Panc1 (cell line): ENCODE measurements around the gene PTGR1. TPM values are rescaled to one million over a fixed set of nuclear protein-coding genes. Genes with fewer than 3 reads are reported as not detected.
"Not testable (repeated sequence)": the region's sequence is repeated elsewhere in the genome, so short reads cannot be mapped to it uniquely, and the experiment has no call there.

ENCODE experiments used
- ATAC-seq: fragments of 200-7000 bp; cut with Tn5 transposase; 2 replicates; pipeline ENCODE4 v1.9.1; 2020; ENCODE audit warnings: mild to moderate bottlenecking, moderate library complexity
- BruUV-seq: library from RNA; stranded (reverse); fragments of 400-500 nt; replicated peaks from 2 replicates; lab custom pipeline; 2021; lab: Mats Ljungman, UMichigan
- CTCF ChIA-PET: fragments of 300-600 bp; sonication (Branson Sonifier 250); formaldehyde crosslinking; loops from one replicate; lab custom pipeline; 2022; ENCODE audit warnings: antibody characterized with exemption; lab: Charles Lee
- POLR2A ChIA-PET: fragments of 300-600 bp; sonication (Branson Sonifier 250); formaldehyde crosslinking; loops from one replicate; lab custom pipeline; 2022; ENCODE audit warnings: antibody characterized with exemption; lab: Charles Lee
- DNase-seq: peaks from one replicate; pipeline ENCODE4 v3.0.0-alpha.2; 2010; ENCODE audit warnings: low read depth, low spot score
- H3K27ac ChIP-seq: 2 replicates; pipeline ENCODE4 v1.5.1; 2011; ENCODE audit warnings: mild to moderate bottlenecking, low read length, inconsistent platforms
- H3K27me3 ChIP-seq: fragments of 200-500 bp; sonication (Bioruptor generic); 2 replicates; pipeline ENCODE4 v1.6.0; 2014; ENCODE audit warnings: low read length, inconsistent platforms; ENCODE audit not compliant: control insufficient read depth, insufficient read depth
- H3K36me3 ChIP-seq: fragments of 200-500 bp; sonication (Bioruptor generic); 2 replicates; pipeline ENCODE4 v1.5.1; 2014; ENCODE audit warnings: inconsistent platforms, mild to moderate bottlenecking, low read length, moderate library complexity; ENCODE audit not compliant: control insufficient read depth, insufficient read depth
- H3K4me1 ChIP-seq: 2 replicates; pipeline ENCODE4 v1.5.1; 2011; ENCODE audit warnings: inconsistent platforms, mild to moderate bottlenecking, low read length, moderate library complexity; ENCODE audit not compliant: control insufficient read depth, insufficient read depth
- H3K4me3 ChIP-seq, 2 experiments: 2 replicates each; pipeline ENCODE4 v1.5.1; 2011 to 2012; ENCODE audit warnings: low read depth in 2 of 2, low read length in 2 of 2, mild to moderate bottlenecking in 2 of 2, inconsistent platforms in 1 of 2, moderate library complexity in 1 of 2
- H3K9me3 ChIP-seq: fragments of 200-500 bp; sonication (Bioruptor generic); 2 replicates; pipeline ENCODE4 v1.5.1; 2014; ENCODE audit warnings: low read depth, mild to moderate bottlenecking, inconsistent platforms, low read length, moderate library complexity; ENCODE audit not compliant: control insufficient read depth, insufficient read depth
- POLR2AphosphoS5 ChIP-seq: IDR thresholded peaks from 2 replicates; pipeline ENCODE4 v1.6.1; 2012; ENCODE audit warnings: mild to moderate bottlenecking, low read depth, low read length, moderate library complexity
- SIN3A ChIP-seq: IDR thresholded peaks from 2 replicates; pipeline ENCODE4 v1.6.1; 2012; ENCODE audit warnings: low read depth, mild to moderate bottlenecking, low read length, moderate library complexity, borderline replicate concordance; ENCODE audit not compliant: insufficient read depth
- TCF7L2 ChIP-seq: IDR thresholded peaks from 2 replicates; pipeline ENCODE4 v1.6.1; 2011; ENCODE audit warnings: mild to moderate bottlenecking, low read depth, low read length, inconsistent platforms
- in situ Hi-C: cut with HindIII; loops from 2 replicates; pipeline ENCODE4 v1.10.0; 2016; ENCODE audit warnings: low sequenced_read_pairs, low pct_unique_long_range_greater_than_20kb
- intact Hi-C: fragments of 100-400 bp; cut with micrococcal nuclease; formaldehyde crosslinking; loops from one replicate; pipeline ENCODE4 v1.10.0; 2022; ENCODE audit not compliant: unreplicated experiment
- total RNA-seq: library from RNA; stranded (reverse); gene quantifications from one replicate; pipeline ENCODE4 v1.2.1, GENCODE V29; 2021; ENCODE audit not compliant: unreplicated experiment
- TF ChIP-seq, protein P1 (sequence below): fragments of 450-650 bp; IDR thresholded peaks from 2 replicates; pipeline ENCODE4 v1.5.1; 2017; ENCODE audit warnings: mild to moderate bottlenecking
- TF ChIP-seq, protein P2 (sequence below), 2 experiments: IDR thresholded peaks; 2 replicates each; pipeline ENCODE4 v1.6.1; 2011 to 2012; ENCODE audit warnings: low read depth in 2 of 2, control low read depth in 1 of 2, low read length in 1 of 2, mild to moderate bottlenecking in 1 of 2, moderate library complexity in 1 of 2; ENCODE audit not compliant: insufficient read depth in 1 of 2

The PTGR1 gene
- total RNA-seq, 1 experiment from 2014 or later, result 46.0 TPM

DNA sequence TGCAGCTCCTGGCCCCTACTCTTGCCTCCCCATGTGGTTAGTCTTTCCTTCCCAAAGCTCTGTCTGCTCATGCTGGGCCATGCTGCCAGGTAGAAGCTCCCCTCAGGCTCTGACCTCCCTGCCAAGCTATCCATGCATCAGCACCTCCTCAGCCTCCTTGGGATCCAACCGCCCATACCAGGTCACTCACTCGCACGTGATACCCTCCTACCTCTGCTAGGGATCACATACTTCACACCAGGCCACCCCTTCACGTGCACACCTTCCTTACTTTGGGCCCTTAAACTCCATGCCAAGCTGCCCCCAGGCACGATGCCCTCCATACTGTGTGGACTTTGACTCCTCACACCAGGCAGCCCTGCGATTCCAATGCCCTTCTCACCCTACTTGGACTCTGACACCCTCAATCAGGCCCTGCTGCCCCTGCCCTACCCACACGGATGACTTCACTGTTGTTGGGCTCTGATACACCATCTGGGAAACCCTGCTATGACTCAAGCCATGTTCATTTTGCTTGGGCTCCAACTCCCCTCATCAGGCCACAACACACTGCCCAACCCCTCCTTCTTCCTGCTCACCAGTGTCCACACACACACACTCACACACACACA lies 40.3 kb downstream of the PTGR1 start:
- in situ Hi-C loops (no loop called here), intact Hi-C loops (no loop called here)
- ATAC-seq (peak; percentile 66; the same call in 1 of the 2 replicates), DNase-seq (no peak)
- Histone ChIP-seq H3K27me3 (no peaks in the 10 kb centered on the region), H3K4me1 (no peaks in the 10 kb centered on the region), H3K4me3 (no peak overlapping the region), H3K36me3 (no peaks in the 10 kb centered on the region; the same call in 1 of the 2 replicates), H3K27ac (no peak overlapping the region), H3K9me3 (no peaks in the 10 kb centered on the region)
- TF ChIP-seq, protein P1, sequence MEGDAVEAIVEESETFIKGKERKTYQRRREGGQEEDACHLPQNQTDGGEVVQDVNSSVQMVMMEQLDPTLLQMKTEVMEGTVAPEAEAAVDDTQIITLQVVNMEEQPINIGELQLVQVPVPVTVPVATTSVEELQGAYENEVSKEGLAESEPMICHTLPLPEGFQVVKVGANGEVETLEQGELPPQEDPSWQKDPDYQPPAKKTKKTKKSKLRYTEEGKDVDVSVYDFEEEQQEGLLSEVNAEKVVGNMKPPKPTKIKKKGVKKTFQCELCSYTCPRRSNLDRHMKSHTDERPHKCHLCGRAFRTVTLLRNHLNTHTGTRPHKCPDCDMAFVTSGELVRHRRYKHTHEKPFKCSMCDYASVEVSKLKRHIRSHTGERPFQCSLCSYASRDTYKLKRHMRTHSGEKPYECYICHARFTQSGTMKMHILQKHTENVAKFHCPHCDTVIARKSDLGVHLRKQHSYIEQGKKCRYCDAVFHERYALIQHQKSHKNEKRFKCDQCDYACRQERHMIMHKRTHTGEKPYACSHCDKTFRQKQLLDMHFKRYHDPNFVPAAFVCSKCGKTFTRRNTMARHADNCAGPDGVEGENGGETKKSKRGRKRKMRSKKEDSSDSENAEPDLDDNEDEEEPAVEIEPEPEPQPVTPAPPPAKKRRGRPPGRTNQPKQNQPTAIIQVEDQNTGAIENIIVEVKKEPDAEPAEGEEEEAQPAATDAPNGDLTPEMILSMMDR, result no peak
- TF ChIP-seq, protein P2, sequence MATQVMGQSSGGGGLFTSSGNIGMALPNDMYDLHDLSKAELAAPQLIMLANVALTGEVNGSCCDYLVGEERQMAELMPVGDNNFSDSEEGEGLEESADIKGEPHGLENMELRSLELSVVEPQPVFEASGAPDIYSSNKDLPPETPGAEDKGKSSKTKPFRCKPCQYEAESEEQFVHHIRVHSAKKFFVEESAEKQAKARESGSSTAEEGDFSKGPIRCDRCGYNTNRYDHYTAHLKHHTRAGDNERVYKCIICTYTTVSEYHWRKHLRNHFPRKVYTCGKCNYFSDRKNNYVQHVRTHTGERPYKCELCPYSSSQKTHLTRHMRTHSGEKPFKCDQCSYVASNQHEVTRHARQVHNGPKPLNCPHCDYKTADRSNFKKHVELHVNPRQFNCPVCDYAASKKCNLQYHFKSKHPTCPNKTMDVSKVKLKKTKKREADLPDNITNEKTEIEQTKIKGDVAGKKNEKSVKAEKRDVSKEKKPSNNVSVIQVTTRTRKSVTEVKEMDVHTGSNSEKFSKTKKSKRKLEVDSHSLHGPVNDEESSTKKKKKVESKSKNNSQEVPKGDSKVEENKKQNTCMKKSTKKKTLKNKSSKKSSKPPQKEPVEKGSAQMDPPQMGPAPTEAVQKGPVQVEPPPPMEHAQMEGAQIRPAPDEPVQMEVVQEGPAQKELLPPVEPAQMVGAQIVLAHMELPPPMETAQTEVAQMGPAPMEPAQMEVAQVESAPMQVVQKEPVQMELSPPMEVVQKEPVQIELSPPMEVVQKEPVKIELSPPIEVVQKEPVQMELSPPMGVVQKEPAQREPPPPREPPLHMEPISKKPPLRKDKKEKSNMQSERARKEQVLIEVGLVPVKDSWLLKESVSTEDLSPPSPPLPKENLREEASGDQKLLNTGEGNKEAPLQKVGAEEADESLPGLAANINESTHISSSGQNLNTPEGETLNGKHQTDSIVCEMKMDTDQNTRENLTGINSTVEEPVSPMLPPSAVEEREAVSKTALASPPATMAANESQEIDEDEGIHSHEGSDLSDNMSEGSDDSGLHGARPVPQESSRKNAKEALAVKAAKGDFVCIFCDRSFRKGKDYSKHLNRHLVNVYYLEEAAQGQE (IDR thresholded peaks at IDR 0.05; ENCODE audit: insufficient read depth in 1 of 2, low read depth in 2 of 2, low read length in 1 of 2), result no peak
- no peak for TF ChIP-seq SIN3A
- no peak for TF ChIP-seq POLR2AphosphoS5
- TF ChIP-seq TCF7L2, result no peak
- ChIA-PET CTCF (no interaction called here), POLR2A (no interaction called here)
- no TSS peak for BruUV-seq

DNA sequence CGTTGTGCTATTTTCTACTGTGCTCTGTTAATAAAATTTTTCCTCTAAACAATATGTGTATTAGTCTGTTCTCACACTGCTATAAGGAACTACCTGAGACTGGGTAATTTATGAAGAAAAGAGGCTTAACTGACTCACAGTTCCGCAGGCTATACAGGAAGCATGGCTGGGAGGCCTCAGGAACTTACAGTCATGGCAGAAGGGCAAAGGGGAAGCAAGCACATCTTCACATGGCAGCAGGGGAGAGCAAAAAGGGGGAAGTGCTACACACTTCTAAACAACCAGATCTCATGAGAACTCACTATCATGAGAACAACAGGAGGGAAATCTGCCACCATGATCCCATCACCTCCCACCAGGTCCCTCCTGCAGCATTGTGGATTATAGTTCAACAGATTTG lies 44.0 kb downstream of the PTGR1 start:
- peaks cover 18% of the 10 kb centered on the region; the same call in 1 of the 2 replicates for H3K9me3 ChIP-seq
- H3K27me3 ChIP-seq, in situ Hi-C loops, H3K4me1 ChIP-seq, CTCF ChIA-PET, BruUV-seq, DNase-seq, ATAC-seq, H3K27ac ChIP-seq, H3K4me3 ChIP-seq, intact Hi-C loops, POLR2A ChIA-PET, H3K36me3 ChIP-seq: not testable (repeated sequence)

DNA sequence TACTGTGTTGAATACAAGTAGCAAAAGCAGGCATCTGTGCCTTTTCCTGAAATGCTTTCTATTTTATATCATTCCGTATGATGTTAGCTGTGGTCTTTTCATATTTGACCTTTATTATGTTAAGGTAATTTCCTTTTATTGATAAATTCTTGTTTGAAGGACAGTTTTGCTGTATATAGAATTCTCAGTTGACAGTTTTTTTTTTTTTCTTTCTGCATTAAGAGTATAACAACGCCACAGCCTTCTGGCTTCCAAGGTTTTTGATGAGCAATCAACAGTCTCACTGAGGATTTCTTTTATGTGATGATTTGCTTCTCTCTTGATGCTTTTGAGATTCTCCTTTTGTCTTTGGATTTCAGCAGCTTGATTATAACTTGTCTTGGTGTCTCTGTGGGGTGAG lies 50.8 kb downstream of the PTGR1 start:
- in situ Hi-C loops, result no loop called here
- H3K4me1 ChIP-seq, result no peaks in the 10 kb centered on the region
- H3K9me3 ChIP-seq, result peaks cover 66% of the 10 kb centered on the region
- H3K4me3 ChIP-seq, result no peak overlapping the region
- H3K36me3 ChIP-seq, result no peaks in the 10 kb centered on the region
- no peak for ATAC-seq
- TF ChIP-seq, protein P2 (IDR thresholded peaks at IDR 0.05; ENCODE audit: insufficient read depth in 1 of 2, low read depth in 2 of 2, low read length in 1 of 2), result no peak
- TF ChIP-seq, protein P1, result no peak
- no peak for TF ChIP-seq TCF7L2
- no peak for TF ChIP-seq POLR2AphosphoS5
- no peak for TF ChIP-seq SIN3A
- ChIA-PET CTCF (no interaction called here), POLR2A (no interaction called here)
- no TSS peak for BruUV-seq
- H3K27ac ChIP-seq, result no peak overlapping the region
- intact Hi-C loops, result no loop called here
- H3K27me3 ChIP-seq, result no peaks in the 10 kb centered on the region
- DNase-seq, result no peak
